CD4-positive, alpha-beta T cell (primary cell): Measurements from ENCODE around the gene PCK1. TPM values are rescaled to one million over a fixed set of nuclear protein-coding genes. Genes with fewer than 3 reads are reported as not detected.
A peak's percentile ranks its signal among the peaks of the same experiment; 100 is the strongest.

Experiments
- ATAC-seq: fragments of 200-7000 bp; cut with Tn5 transposase; one replicate; pipeline ENCODE4 v1.10.0; 2022; ENCODE audit warnings: mild to moderate bottlenecking; ENCODE audit not compliant: poor library complexity
- CTCF ChIA-PET: fragments of 350-600 bp; sonication (Branson Sonifier 250); formaldehyde crosslinking; loops from one replicate; lab custom pipeline; 2021; ENCODE audit warnings: antibody characterized with exemption, inconsistent platforms; lab: Charles Lee
- POLR2A ChIA-PET: fragments of 350-600 bp; sonication (Branson Sonifier 250); formaldehyde crosslinking; loops from one replicate; lab custom pipeline; 2021; ENCODE audit warnings: antibody characterized with exemption, inconsistent platforms; lab: Charles Lee
- DNase-seq, 14 experiments: peaks; one replicate each; pipeline ENCODE4 v3.0.0-alpha.2; 2013 to 2020; ENCODE audit warnings: mixed read lengths in 2 of 14
- H3K27ac ChIP-seq, 2 donors: one replicate each; pipeline versions ENCODE4 v1.5.1 to v1.7.0; 2013; ENCODE audit warnings: low read length in 2 of 2, low read depth in 1 of 2, mild to moderate bottlenecking in 1 of 2
- H3K27me3 ChIP-seq, 2 experiments: 1 replicate in 1 of 2; 2 replicates in 1 of 2; pipeline versions ENCODE4 v1.6.1 to v1.7.0; 2013; ENCODE audit warnings: low read length in 2 of 2, control low read depth in 1 of 2, mild to moderate bottlenecking in 1 of 2, moderate library complexity in 1 of 2; ENCODE audit not compliant: insufficient read depth in 2 of 2, control insufficient read depth in 1 of 2
- H3K36me3 ChIP-seq: one replicate; pipeline ENCODE4 v1.6.1; 2013; ENCODE audit warnings: low read length, control low read depth; ENCODE audit not compliant: insufficient read depth
- H3K4me1 ChIP-seq: one replicate; pipeline ENCODE4 v1.6.1; 2013; ENCODE audit warnings: low read length, control low read depth; ENCODE audit not compliant: insufficient read depth
- H3K4me3 ChIP-seq: one replicate; pipeline ENCODE4 v1.5.1; 2013; ENCODE audit warnings: mild to moderate bottlenecking, low read length, moderate library complexity
- H3K9me3 ChIP-seq, 2 experiments: 1 replicate in 1 of 2; 2 replicates in 1 of 2; pipeline versions ENCODE4 v1.6.1 to v1.7.0; 2013; ENCODE audit warnings: low read length in 2 of 2, mild to moderate bottlenecking in 2 of 2, control low read depth in 1 of 2, moderate library complexity in 1 of 2; ENCODE audit not compliant: control insufficient read depth in 1 of 2, insufficient read depth in 1 of 2
- H3K27ac Mint-ChIP-seq: one replicate; pipeline ENCODE4 v1.8.0; 2020; ENCODE audit warnings: mixed read lengths
- H3K27me3 Mint-ChIP-seq: one replicate; pipeline ENCODE4 v1.8.0; 2021; ENCODE audit warnings: mixed read lengths
- H3K36me3 Mint-ChIP-seq: one replicate; pipeline ENCODE4 v1.8.0; 2021; ENCODE audit warnings: low read depth, mixed read lengths
- H3K4me1 Mint-ChIP-seq: one replicate; pipeline ENCODE4 v1.8.0; 2021; ENCODE audit warnings: low read depth, mixed read lengths
- H3K4me3 Mint-ChIP-seq: one replicate; pipeline ENCODE4 v1.8.0; 2020; ENCODE audit warnings: mild to moderate bottlenecking, mixed read lengths
- H3K9me3 Mint-ChIP-seq: one replicate; pipeline ENCODE4 v1.8.0; 2020; ENCODE audit warnings: mixed read lengths
- intact Hi-C, 2 experiments: fragments of 100-400 bp; cut with DNase I in 1 of 2; cut with micrococcal nuclease in 1 of 2; formaldehyde crosslinking; loops; one replicate each; pipeline versions ENCODE4 v1.15.1 to v1.9.0; 2023 to 2025; cut with DNase I, micrococcal nuclease
- total RNA-seq, 174 experiments: library from RNA in 2 of 174; stranded (reverse) in 2 of 174; gene quantifications; one replicate each; pipeline ENCODE4 v1.2.3 and lab custom pipeline; 2021 to 2026
- TF ChIP-seq, protein P1 (sequence below): fragments of 200-600 bp; IDR thresholded peaks from one replicate; pipeline ENCODE4 v1.8.0; 2022; ENCODE audit warnings: antibody characterized with exemption, mild to moderate bottlenecking

PCK1 gene
- total RNA-seq, 2 experiments from 2014 or later = not detected

DNA sequence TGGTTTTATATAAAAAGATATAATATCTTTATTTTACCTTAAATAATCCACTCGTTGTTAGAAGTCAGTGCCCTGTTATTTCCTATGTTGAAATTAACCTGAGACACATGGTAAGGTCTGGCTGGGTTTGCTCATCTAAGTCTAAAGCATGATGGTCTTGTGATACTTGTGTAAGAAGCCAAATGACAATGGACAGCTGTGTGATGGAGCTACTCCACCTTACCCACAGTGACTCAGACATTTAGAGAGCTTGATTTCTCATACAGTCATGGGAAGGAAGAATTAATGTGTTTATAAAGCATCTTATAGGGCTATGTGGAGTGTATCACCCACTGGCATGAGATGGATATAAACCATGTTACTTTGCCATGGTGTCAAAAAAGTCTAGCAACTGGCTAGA is 47.7 kb upstream of the PCK1 start:
- Mint-ChIP-seq H3K36me3 (no peaks in the 10 kb centered on the region), H3K27me3 (peaks cover 30% of the 10 kb centered on the region), H3K4me3 (no peak overlapping the region), H3K9me3 (no peaks in the 10 kb centered on the region), H3K27ac (no peak overlapping the region), H3K4me1 (no peaks in the 10 kb centered on the region)
- Histone ChIP-seq H3K4me1 (no peaks in the 10 kb centered on the region), H3K27ac (no peak overlapping the region), H3K27me3 (peaks cover 7 to 12% of the 10 kb centered on the region in 2 experiments), H3K9me3 (no peaks in the 10 kb centered on the region), H3K36me3 (no peaks in the 10 kb centered on the region), H3K4me3 (no peak overlapping the region)
- POLR2A ChIA-PET = no interaction called here
- CTCF ChIA-PET = no interaction called here
- ATAC-seq = no peak
- intact Hi-C loops = loop anchor here in 1 of 2 experiments (5.0 kb wide), 1 partner anchor 79 kb away; no protein-coding TSS in a partner anchor
- TF ChIP-seq, protein P1, sequence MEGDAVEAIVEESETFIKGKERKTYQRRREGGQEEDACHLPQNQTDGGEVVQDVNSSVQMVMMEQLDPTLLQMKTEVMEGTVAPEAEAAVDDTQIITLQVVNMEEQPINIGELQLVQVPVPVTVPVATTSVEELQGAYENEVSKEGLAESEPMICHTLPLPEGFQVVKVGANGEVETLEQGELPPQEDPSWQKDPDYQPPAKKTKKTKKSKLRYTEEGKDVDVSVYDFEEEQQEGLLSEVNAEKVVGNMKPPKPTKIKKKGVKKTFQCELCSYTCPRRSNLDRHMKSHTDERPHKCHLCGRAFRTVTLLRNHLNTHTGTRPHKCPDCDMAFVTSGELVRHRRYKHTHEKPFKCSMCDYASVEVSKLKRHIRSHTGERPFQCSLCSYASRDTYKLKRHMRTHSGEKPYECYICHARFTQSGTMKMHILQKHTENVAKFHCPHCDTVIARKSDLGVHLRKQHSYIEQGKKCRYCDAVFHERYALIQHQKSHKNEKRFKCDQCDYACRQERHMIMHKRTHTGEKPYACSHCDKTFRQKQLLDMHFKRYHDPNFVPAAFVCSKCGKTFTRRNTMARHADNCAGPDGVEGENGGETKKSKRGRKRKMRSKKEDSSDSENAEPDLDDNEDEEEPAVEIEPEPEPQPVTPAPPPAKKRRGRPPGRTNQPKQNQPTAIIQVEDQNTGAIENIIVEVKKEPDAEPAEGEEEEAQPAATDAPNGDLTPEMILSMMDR = no peak
- no peak for DNase-seq

- no peak overlapping the region for H3K4me3 ChIP-seq
- peaks cover 7 to 9% of the 10 kb centered on the region in 2 experiments for H3K27me3 ChIP-seq
- Mint-ChIP-seq H3K4me3 (no peak overlapping the region), H3K27me3 (peaks cover 19% of the 10 kb centered on the region), H3K27ac (no peak overlapping the region), H3K4me1 (no peaks in the 10 kb centered on the region), H3K36me3 (no peaks in the 10 kb centered on the region), H3K9me3 (no peaks in the 10 kb centered on the region)
- H3K27ac ChIP-seq = no peak overlapping the region
- no peaks in the 10 kb centered on the region for H3K4me1 ChIP-seq
- DNase-seq (peak in 7 of 14 experiments; percentile 5 to 63 (median 27)), ATAC-seq (no peak)
- intact Hi-C loops = loop anchor here (1.0 to 5.0 kb wide), 3 partner anchors 78 to 695 kb away; no protein-coding TSS in a partner anchor
- ChIA-PET POLR2A (no interaction called here), CTCF (no interaction called here)
- no peaks in the 10 kb centered on the region for H3K9me3 ChIP-seq
- H3K36me3 ChIP-seq = no peaks in the 10 kb centered on the region
- TF ChIP-seq, protein P1 = peak; percentile 51
Observed at GRCh38 chr20:57514273-57514751, 46.6 kb upstream of the PCK1 start.

GRCh38 chr20:57517904-57518303 is 43.0 kb upstream of the PCK1 start:
- ChIA-PET POLR2A (no interaction called here), CTCF (no interaction called here)
- intact Hi-C loops = loop anchor here in 1 of 2 experiments (5.0 kb wide), 1 partner anchor 74 kb away; no protein-coding TSS in a partner anchor
- TF ChIP-seq, protein P1 = no peak
- DNase-seq (no peak), ATAC-seq (no peak)
- H3K36me3 ChIP-seq = no peaks in the 10 kb centered on the region
- H3K36me3 Mint-ChIP-seq = no peaks in the 10 kb centered on the region
- no peak overlapping the region for H3K27ac Mint-ChIP-seq
- H3K4me3 ChIP-seq = no peak overlapping the region
- H3K27ac ChIP-seq = no peak overlapping the region
- peaks cover 4% of the 10 kb centered on the region for H3K4me1 ChIP-seq
- H3K9me3 Mint-ChIP-seq = no peaks in the 10 kb centered on the region
- H3K4me3 Mint-ChIP-seq = no peak overlapping the region
- H3K9me3 ChIP-seq = no peaks in the 10 kb centered on the region
- peaks cover 0 to 7% of the 10 kb centered on the region in 2 experiments for H3K27me3 ChIP-seq
- H3K4me1 Mint-ChIP-seq = no peaks in the 10 kb centered on the region
- H3K27me3 Mint-ChIP-seq = peaks cover 8% of the 10 kb centered on the region
